ENCODE data around the gene NEDD4L. TPM values are rescaled to one million over a fixed set of nuclear protein-coding genes. Genes with fewer than 3 reads are reported as not detected.

NEDD4L gene
- polyA plus RNA-seq, 1 of the 3 experiments (the other 2 are of a cell fraction) = 13.2 TPM

DNA sequence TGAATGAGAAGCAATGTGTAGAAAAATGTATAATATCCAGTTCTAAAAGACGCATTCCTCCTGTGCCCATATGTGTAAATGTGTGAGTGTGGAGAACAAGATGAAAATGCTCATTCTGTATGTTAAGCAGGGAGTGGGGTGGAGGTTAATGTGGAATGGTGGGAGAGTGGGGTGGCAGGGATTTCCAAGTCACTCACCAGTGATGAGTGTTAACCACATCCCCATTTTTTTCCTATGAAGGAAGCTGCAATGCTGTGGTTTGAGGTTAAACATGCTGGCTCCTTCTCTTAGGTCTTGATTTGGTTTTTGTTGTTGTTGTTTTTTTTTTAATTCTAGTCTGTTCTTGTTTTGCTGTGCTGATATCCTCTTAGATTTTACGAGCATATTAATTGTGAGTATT is 169.4 kb downstream of the NEDD4L start:
- H3K36me3 ChIP-seq (replicated peaks in 1 of 2; ENCODE audit: control insufficient read depth in 1 of 2, insufficient read depth in 2 of 2, low read length in 1 of 2) = no peaks in the 10 kb centered on the region
- no peak for DNase-seq
- H4K20me1 ChIP-seq (ENCODE audit: insufficient read depth) = no peaks in the 10 kb centered on the region
- no peaks in the 10 kb centered on the region for H3K27me3 ChIP-seq (ENCODE audit: insufficient read depth)
- POLR2A ChIA-PET = no interaction called here
- H3K9ac ChIP-seq = peak overlapping the region; percentile 33; the same call in 1 of the 2 replicates
- H3K4me1 ChIP-seq (ENCODE audit: control insufficient read depth in 1 of 2, insufficient read depth in 2 of 2, low read depth in 1 of 2, low read length in 1 of 2) = peaks cover 0 to 27% of the 10 kb centered on the region in 2 experiments; a peak in 3 of 4 replicates
- H3K9me2 ChIP-seq = no peaks in the 10 kb centered on the region
- no peak overlapping the region; a peak in 1 of 4 replicates for H3K4me3 ChIP-seq (ENCODE audit: low read depth in 2 of 2, low read length in 1 of 2)
- CTCF ChIA-PET = interaction anchor here (1.1 kb wide), 1 partner anchor 9 kb away, joined by 3 read pairs; no protein-coding TSS in a partner anchor
- TF ChIP-seq EZH2phosphoT487 (IDR thresholded peaks at IDR 0.05; ENCODE audit: borderline replicate concordance, low read depth) = no peak
- TF ChIP-seq JUND (IDR thresholded peaks at IDR 0.05) = peak; percentile 37; the same call in 1 of the 2 replicates
- no peak for TF ChIP-seq CTCF (IDR thresholded peaks at IDR 0.05)
- TF ChIP-seq FOSL2 (IDR thresholded peaks at IDR 0.05; ENCODE audit: borderline replicate concordance, low read depth) = peak; percentile 58; the same call in 1 of the 2 replicates
- TF ChIP-seq TAF1 (IDR thresholded peaks at IDR 0.05; ENCODE audit: borderline replicate concordance, low read depth, low read length) = no peak
- TF ChIP-seq RXRA (IDR thresholded peaks at IDR 0.05; ENCODE audit: borderline replicate concordance, low read depth) = no peak; the same call in 1 of the 2 replicates
- no peak for TF ChIP-seq GATA2 (CRISPR knock-in tag; IDR thresholded peaks at IDR 0.05)
- no peak for TF ChIP-seq IRF3 (IDR thresholded peaks at IDR 0.05; ENCODE audit: low read depth, low read length)
- no peak for TF ChIP-seq RFX5 (IDR thresholded peaks at IDR 0.05; ENCODE audit: low read length)
- peak in 1 of 2 experiments; percentile 64; a peak in 1 of 4 replicates for TF ChIP-seq EP300 (IDR thresholded peaks at IDR 0.05; ENCODE audit: borderline replicate concordance in 1 of 2, low read depth in 1 of 2, low read length in 1 of 2)
- peak; percentile 57 for TF ChIP-seq TCF12 (IDR thresholded peaks at IDR 0.05)
- no peak for TF ChIP-seq NRF1 (IDR thresholded peaks at IDR 0.05; ENCODE audit: low read depth, low read length)
- TF ChIP-seq NFIC (IDR thresholded peaks at IDR 0.05; ENCODE audit: borderline replicate concordance) = peak; percentile 30; the same call in 1 of the 2 replicates
- no peak for TF ChIP-seq RCOR1 (IDR thresholded peaks at IDR 0.05; ENCODE audit: low read length)
- TF ChIP-seq, protein P1, sequence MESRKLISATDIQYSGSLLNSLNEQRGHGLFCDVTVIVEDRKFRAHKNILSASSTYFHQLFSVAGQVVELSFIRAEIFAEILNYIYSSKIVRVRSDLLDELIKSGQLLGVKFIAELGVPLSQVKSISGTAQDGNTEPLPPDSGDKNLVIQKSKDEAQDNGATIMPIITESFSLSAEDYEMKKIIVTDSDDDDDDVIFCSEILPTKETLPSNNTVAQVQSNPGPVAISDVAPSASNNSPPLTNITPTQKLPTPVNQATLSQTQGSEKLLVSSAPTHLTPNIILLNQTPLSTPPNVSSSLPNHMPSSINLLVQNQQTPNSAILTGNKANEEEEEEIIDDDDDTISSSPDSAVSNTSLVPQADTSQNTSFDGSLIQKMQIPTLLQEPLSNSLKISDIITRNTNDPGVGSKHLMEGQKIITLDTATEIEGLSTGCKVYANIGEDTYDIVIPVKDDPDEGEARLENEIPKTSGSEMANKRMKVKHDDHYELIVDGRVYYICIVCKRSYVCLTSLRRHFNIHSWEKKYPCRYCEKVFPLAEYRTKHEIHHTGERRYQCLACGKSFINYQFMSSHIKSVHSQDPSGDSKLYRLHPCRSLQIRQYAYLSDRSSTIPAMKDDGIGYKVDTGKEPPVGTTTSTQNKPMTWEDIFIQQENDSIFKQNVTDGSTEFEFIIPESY (IDR thresholded peaks at IDR 0.05; ENCODE audit: borderline replicate concordance, low read depth) = no peak
- peak; percentile 52; the same call in 1 of the 2 replicates for TF ChIP-seq PBX3 (IDR thresholded peaks at IDR 0.05)
- peak; percentile 38; the same call in 1 of the 2 replicates for TF ChIP-seq ELF1 (IDR thresholded peaks at IDR 0.05)
- TF ChIP-seq SIN3A (IDR thresholded peaks at IDR 0.05; ENCODE audit: borderline replicate concordance, low read depth, low read length) = no peak
- TF ChIP-seq CHD2 (IDR thresholded peaks at IDR 0.05; ENCODE audit: low read length, partially characterized antibody) = no peak
- TF ChIP-seq SMC3 (IDR thresholded peaks at IDR 0.05; ENCODE audit: low read depth, low read length) = no peak
- TF ChIP-seq MXI1 (IDR thresholded peaks at IDR 0.05; ENCODE audit: low read depth, low read length) = no peak
- no peak for TF ChIP-seq MEF2A (IDR thresholded peaks at IDR 0.05; ENCODE audit: borderline replicate concordance, low read depth)
- no peak for TF ChIP-seq MAX (IDR thresholded peaks at IDR 0.05; ENCODE audit: low read depth)
- H3K27ac ChIP-seq (ENCODE audit: low read depth in 2 of 2, low read length in 1 of 2) = peak overlapping the region in 1 of 2 experiments; percentile 83; a peak in 2 of 4 replicates
- no peaks in the 10 kb centered on the region for H3K79me2 ChIP-seq (ENCODE audit: insufficient read depth)
- H2AFZ ChIP-seq (ENCODE audit: low read depth) = no peak overlapping the region
- H3K9me3 ChIP-seq = no peaks in the 10 kb centered on the region
- no peak overlapping the region; the same call in 1 of the 2 replicates for H3K4me2 ChIP-seq
- 89% methylated on average over 2 of the region's 2 CpGs for WGBS (ENCODE audit: low lambda C conversion rate)
- peaks cover 20% of the 10 kb centered on the region for H3F3A ChIP-seq (replicated peaks; ENCODE audit: insufficient read depth)

Data from SK-N-SH (cell line).